K562 (cell line): ENCODE results near the gene TPPP. TPM values are rescaled to one million over a fixed set of nuclear protein-coding genes. Genes with fewer than 3 reads are reported as not detected.
"Not testable (repeated sequence)": the region's sequence is repeated elsewhere in the genome, so short reads cannot be mapped to it uniquely, and the experiment has no call there.

Experiments
- ATAC-seq: fragments of 200-7000 bp; cut with Tn5 transposase; 3 replicates; pipeline ENCODE4 v1.9.1; 2020; ENCODE audit warnings: moderate library complexity
- BruUV-seq: library from RNA; stranded (reverse); fragments of 400-500 nt; replicated peaks from 2 replicates; lab custom pipeline; 2021; lab: Mats Ljungman, UMichigan
- CTCF ChIA-PET: fragments of 300-600 bp; formaldehyde crosslinking; extraction: SDS; loops from one replicate; lab custom pipeline; 2021; ENCODE audit warnings: low intra/inter-chr PET ratio; lab: Yijun Ruan, JAX
- POLR2A ChIA-PET: fragments of 300-600, 350-650 bp; sonication (Branson Sonifier 250); formaldehyde crosslinking; extraction: SDS; loops from one replicate; lab custom pipeline; 2021; ENCODE audit warnings: antibody characterized with exemption, inconsistent platforms; lab: Yijun Ruan, JAX
- DNase-seq, 4 experiments: peaks; one replicate each; pipeline versions ENCODE4 v3.0.0 to v3.0.0-alpha.2; 2011 to 2018; ENCODE audit warnings: low spot score in 3 of 4, mixed read lengths in 3 of 4; ENCODE audit errors: extremely low read depth in 1 of 4
- FAIRE-seq: peaks from 2 replicates; lab custom pipeline; 2011; peaks lifted over from hg19 to GRCh38; lab: Jason Lieb, UNC
- H2AFZ ChIP-seq: 2 replicates; pipeline ENCODE4 v1.6.0; 2011; ENCODE audit warnings: low read depth, low read length, control low read depth, inconsistent platforms
- H3K27ac ChIP-seq: fragments of 200-600 bp; 3 replicates; pipeline ENCODE4 v1.8.0; 2011; ENCODE audit warnings: low read depth, mild to moderate bottlenecking, control low read depth, inconsistent platforms, low read length, moderate library complexity, mixed read lengths; ENCODE audit errors: extremely low read depth
- H3K27me3 ChIP-seq, 2 experiments: fragments of 300-600 bp in 1 of 2; 2 replicates in 1 of 2; 3 replicates in 1 of 2; pipeline versions ENCODE4 v1.6.0 to v1.8.0; 2011; ENCODE audit warnings: inconsistent platforms in 2 of 2, low read length in 2 of 2, mild to moderate bottlenecking in 1 of 2, mixed read lengths in 1 of 2, moderate library complexity in 1 of 2; ENCODE audit not compliant: control insufficient read depth in 2 of 2, insufficient read depth in 2 of 2
- H3K36me3 ChIP-seq: fragments of 300-600 bp; 3 replicates; pipeline ENCODE4 v1.8.0; 2011; ENCODE audit warnings: mild to moderate bottlenecking, low read length, inconsistent platforms; ENCODE audit not compliant: control insufficient read depth, insufficient read depth
- H3K4me1 ChIP-seq, 2 experiments: fragments of 200-600 bp in 1 of 2; replicated peaks in 1 of 2; 2 replicates in 1 of 2; 3 replicates in 1 of 2; pipeline versions ENCODE4 v1.5.1 to v1.8.0; 2011; ENCODE audit warnings: inconsistent platforms in 2 of 2, low read length in 2 of 2, mild to moderate bottlenecking in 1 of 2, mixed read lengths in 1 of 2, moderate library complexity in 1 of 2; ENCODE audit not compliant: control insufficient read depth in 2 of 2, insufficient read depth in 2 of 2
- H3K4me2 ChIP-seq: 2 replicates; pipeline ENCODE4 v1.6.1; 2011; ENCODE audit warnings: low read length, control low read depth, inconsistent platforms, mixed read lengths; ENCODE audit not compliant: insufficient read depth
- H3K4me3 ChIP-seq: fragments of 200-600 bp; sonication (generic), shearing (Covaris generic); 2 replicates; pipeline ENCODE4 v1.5.1; 2016; ENCODE audit warnings: control low read depth, inconsistent platforms
- H3K79me2 ChIP-seq: fragments of 200-600 bp; 3 replicates; pipeline ENCODE4 v1.8.0; 2011; ENCODE audit warnings: low read length, inconsistent platforms; ENCODE audit not compliant: control insufficient read depth, insufficient read depth
- H3K9ac ChIP-seq, 2 experiments: 2 replicates each; pipeline versions ENCODE4 v1.6.0 to v1.6.1; 2011; ENCODE audit warnings: low read depth in 2 of 2, low read length in 2 of 2, control low read depth in 1 of 2, inconsistent platforms in 1 of 2, mild to moderate bottlenecking in 1 of 2, mixed read lengths in 1 of 2; ENCODE audit not compliant: insufficient read depth in 1 of 2
- H3K9me1 ChIP-seq: one replicate; pipeline ENCODE4 v1.6.0; 2011; ENCODE audit warnings: inconsistent platforms, mild to moderate bottlenecking, low read length, moderate library complexity; ENCODE audit not compliant: control insufficient read depth, insufficient read depth
- H3K9me3 ChIP-seq: replicated peaks from 2 replicates; pipeline ENCODE4 v1.5.1; 2011; ENCODE audit warnings: low read depth, low read length, inconsistent platforms; ENCODE audit not compliant: control insufficient read depth, insufficient read depth
- H4K20me1 ChIP-seq: replicated peaks from 2 replicates; pipeline ENCODE4 v1.6.1; 2011; ENCODE audit warnings: low read length, inconsistent platforms, mixed read lengths; ENCODE audit not compliant: control insufficient read depth, insufficient read depth
- WGBS: fragments of 100-300 bp; shearing (Covaris generic); methylation state at CpG from one replicate; pipeline ENCODE4 v1.1.6; 2016; ENCODE audit warnings: low coverage, mixed read lengths; ENCODE audit not compliant: insufficient coverage; ENCODE audit errors: missing lambda C conversion rate; 5-methylcytosine and 5-hydroxymethylcytosine counted together
- in situ Hi-C: fragments of 300-500 bp; cut with MboI; formaldehyde crosslinking; loops from 4 replicates; pipeline ENCODE4 v1.15.0; 2018; ENCODE audit warnings: inconsistent platforms, mixed read lengths
- intact Hi-C: fragments of 100-400 bp; cut with micrococcal nuclease; formaldehyde crosslinking; loops from 2 replicates; pipeline ENCODE4 v1.14.2; 2022
- polyA plus RNA-seq, 8 experiments: library from polyadenylated mRNA; depleted of rRNA in 4 of 8; stranded (reverse) in 5 of 8; unstranded in 3 of 8; fragments of >200 nt; fragmentation: Nextera tagmentation in 2 of 8; fragmentation: Illumina TruSeq in 1 of 8; extraction: Ambion mirVana in 2 of 8; extraction: Trizol in 1 of 8; gene quantifications; 2 replicates each; pipeline versions ENCODE4 v1.2.1 to v1.2.3, GENCODE V29; 2011 to 2014; ENCODE audit warnings: inconsistent platforms in 1 of 8, missing spikeins in 1 of 8
- total RNA-seq, 7 experiments: library from RNA; depleted of rRNA in 6 of 7; stranded (reverse); fragments of >200 nt in 6 of 7; fragmentation: Illumina TruSeq in 2 of 7; extraction: Trizol in 2 of 7; gene quantifications; 2 replicates each; pipeline versions ENCODE4 v1.2.1 to v1.2.3, GENCODE V29; 2011 to 2021; ENCODE audit warnings: low replicate concordance in 1 of 7

The TPPP gene
- total and polyA plus RNA-seq, 9 of the 15 experiments (the other 6 are each of a cell fraction or from before 2014, with no cell fraction given): 0.01 to 0.07 (median 0.03) TPM; not detected in 6

- H3K4me1 ChIP-seq, ATAC-seq, H3K79me2 ChIP-seq, CTCF ChIA-PET, H2AFZ ChIP-seq, H3K9me1 ChIP-seq, H3K27ac ChIP-seq, H3K4me3 ChIP-seq, FAIRE-seq, POLR2A ChIA-PET, H3K9ac ChIP-seq, DNase-seq, H3K27me3 ChIP-seq, H4K20me1 ChIP-seq, intact Hi-C loops, BruUV-seq, in situ Hi-C loops, H3K4me2 ChIP-seq, H3K9me3 ChIP-seq, H3K36me3 ChIP-seq: not testable (repeated sequence)
- 7% methylated on average over 4 of the region's 9 CpGs for WGBS
These were observed 33.9 kb upstream of the TPPP start for GRCh38 chr5:727087-727486.

- POLR2A ChIA-PET, H3K9me3 ChIP-seq, H3K4me2 ChIP-seq, H3K4me1 ChIP-seq, intact Hi-C loops, H3K9me1 ChIP-seq, H3K4me3 ChIP-seq, DNase-seq, H4K20me1 ChIP-seq, H3K36me3 ChIP-seq, BruUV-seq, H2AFZ ChIP-seq, FAIRE-seq, H3K9ac ChIP-seq, H3K27me3 ChIP-seq, in situ Hi-C loops, H3K27ac ChIP-seq, H3K79me2 ChIP-seq, CTCF ChIA-PET: not testable (repeated sequence)
- ATAC-seq: peak; percentile 48; the same call in 1 of the 3 replicates
- 0% methylated on average over 2 of the region's 6 CpGs for WGBS
These were observed 30.7 kb upstream of the TPPP start for GRCh38 chr5:723865-724264.

GRCh38 chr5:723309-723708, 30.2 kb upstream of the TPPP start:
- H3K27me3 ChIP-seq, H3K4me1 ChIP-seq, FAIRE-seq, DNase-seq, H3K27ac ChIP-seq, BruUV-seq, POLR2A ChIA-PET, H2AFZ ChIP-seq, H3K4me2 ChIP-seq, H3K79me2 ChIP-seq, H3K9me3 ChIP-seq, H3K36me3 ChIP-seq, CTCF ChIA-PET, H3K9me1 ChIP-seq, H3K9ac ChIP-seq, intact Hi-C loops, H4K20me1 ChIP-seq, ATAC-seq, H3K4me3 ChIP-seq, in situ Hi-C loops: not testable (repeated sequence)
- no CpG with 5 or more reads among the region's 4 CpGs for WGBS

- H3K36me3 ChIP-seq, CTCF ChIA-PET, BruUV-seq: not testable (repeated sequence)
These were observed 26.2 kb upstream of the TPPP start for GRCh38 chr5:719379-719778.

More at GRCh38 chr5:719379-719778, 26.2 kb upstream of the TPPP start:
- ATAC-seq, FAIRE-seq, H3K4me2 ChIP-seq, H3K27ac ChIP-seq, H4K20me1 ChIP-seq, H3K27me3 ChIP-seq, intact Hi-C loops, H2AFZ ChIP-seq, in situ Hi-C loops, H3K79me2 ChIP-seq, H3K9me1 ChIP-seq, DNase-seq, H3K9ac ChIP-seq, H3K4me1 ChIP-seq, POLR2A ChIA-PET, H3K9me3 ChIP-seq, H3K4me3 ChIP-seq: not testable (repeated sequence)
- WGBS: 0% methylated on average over 1 of the region's 1 CpG
